T follicular helper cell (primary cell): ENCODE measurements around the gene MBTPS2.

Experiments used
- DNase-seq: peaks from one replicate; pipeline ENCODE4 v3.0.0-alpha.2; 2020; ENCODE audit warnings: low read depth

MBTPS2 gene

GRCh38 chrX:21934414-21934813 lies 95.0 kb downstream of the MBTPS2 start:
- no peak for DNase-seq
